HepG2 (cell line): ENCODE measurements around the gene SSNA1. TPM values are rescaled to one million over a fixed set of nuclear protein-coding genes. Genes with fewer than 3 reads are reported as not detected.

Experiments used
- ARNTL ChIP-seq: sonication (generic); formaldehyde crosslinking; IDR thresholded peaks from 2 replicates; pipeline ENCODE4 v1.4.0; 2020; ENCODE audit warnings: mild to moderate bottlenecking, missing genetic modification reagents
- CREB1 ChIP-seq, 2 experiments: fragments of 450-650 bp in 1 of 2; IDR thresholded peaks; 2 replicates each; pipeline ENCODE4 v1.6.1; 2016 to 2017; ENCODE audit warnings: control low read depth in 1 of 2, mild to moderate bottlenecking in 1 of 2, missing compliant biosample characterization in 1 of 2, missing genetic modification characterization in 1 of 2
- EZH2 ChIP-seq: conservative IDR thresholded peaks from 2 replicates; pipeline ENCODE4 v1.6.1; 2012; ENCODE audit warnings: mild to moderate bottlenecking, low read depth, low read length, moderate library complexity
- GABPB1 ChIP-seq: IDR thresholded peaks from 2 replicates; pipeline ENCODE4 v1.6.1; 2016; ENCODE audit warnings: mild to moderate bottlenecking, missing genetic modification reagents, moderate library complexity, missing compliant biosample characterization
- HDAC1 ChIP-seq: sonication (generic); formaldehyde crosslinking; IDR thresholded peaks from 2 replicates; pipeline ENCODE4 v1.5.1; 2020; ENCODE audit warnings: mild to moderate bottlenecking, missing genetic modification reagents
- HIC2 ChIP-seq: sonication (generic); formaldehyde crosslinking; IDR thresholded peaks from 2 replicates; pipeline ENCODE4 v1.9.0; 2022; ENCODE audit warnings: low read depth, missing genetic modification reagents
- JUND ChIP-seq: sonication (generic); formaldehyde crosslinking; IDR thresholded peaks from 2 replicates; pipeline ENCODE4 v1.8.0; 2022; ENCODE audit warnings: mild to moderate bottlenecking, missing genetic modification reagents
- KDM5B ChIP-seq: sonication (generic); formaldehyde crosslinking; IDR thresholded peaks from 2 replicates; pipeline ENCODE4 v1.4.0; 2020; ENCODE audit warnings: missing genetic modification reagents, mild to moderate bottlenecking, borderline replicate concordance
- MYC ChIP-seq: sonication (generic); formaldehyde crosslinking; IDR thresholded peaks from 2 replicates; pipeline ENCODE4 v1.9.0; 2021; ENCODE audit warnings: missing genetic modification reagents, borderline replicate concordance
- SMAD3 ChIP-seq: sonication (generic); formaldehyde crosslinking; IDR thresholded peaks from 2 replicates; pipeline ENCODE4 v1.4.0; 2020; ENCODE audit warnings: missing genetic modification reagents
- TFAP4 ChIP-seq: sonication (generic); IDR thresholded peaks from 2 replicates; pipeline ENCODE4 v1.6.1; 2016; ENCODE audit warnings: low read depth, borderline replicate concordance
- TFDP1 ChIP-seq: IDR thresholded peaks from 2 replicates; pipeline ENCODE4 v1.6.1; 2016; ENCODE audit warnings: missing compliant biosample characterization, missing genetic modification reagents, borderline replicate concordance
- ZNF121 ChIP-seq: sonication (generic); formaldehyde crosslinking; IDR thresholded peaks from 2 replicates; pipeline ENCODE4 v1.5.0; 2020; ENCODE audit warnings: mild to moderate bottlenecking, missing genetic modification reagents
- ZNF34 ChIP-seq: sonication (generic); formaldehyde crosslinking; IDR thresholded peaks from 2 replicates; pipeline ENCODE4 v1.4.0; 2020; ENCODE audit warnings: mild to moderate bottlenecking, missing genetic modification reagents, borderline replicate concordance
- ZNF44 ChIP-seq: sonication (generic); formaldehyde crosslinking; IDR thresholded peaks from 2 replicates; pipeline ENCODE4 v1.5.1; 2020; ENCODE audit warnings: mild to moderate bottlenecking, missing genetic modification reagents
- ZNF503 ChIP-seq: sonication (generic); formaldehyde crosslinking; IDR thresholded peaks from 2 replicates; pipeline ENCODE4 v1.4.0; 2020; ENCODE audit warnings: missing genetic modification reagents
- ZNF550 ChIP-seq: sonication (generic); formaldehyde crosslinking; IDR thresholded peaks from 2 replicates; pipeline ENCODE4 v1.4.0; 2020; ENCODE audit warnings: mild to moderate bottlenecking, missing genetic modification reagents, borderline replicate concordance
- ZNF687 ChIP-seq: sonication (generic); formaldehyde crosslinking; IDR thresholded peaks from 2 replicates; pipeline ENCODE4 v1.5.1; 2020; ENCODE audit warnings: mild to moderate bottlenecking, missing genetic modification reagents, moderate library complexity
- ZNF788 ChIP-seq: sonication (generic); formaldehyde crosslinking; IDR thresholded peaks from 2 replicates; pipeline ENCODE4 v1.5.0; 2020; ENCODE audit warnings: mild to moderate bottlenecking, missing genetic modification reagents, borderline replicate concordance
- ZSCAN31 ChIP-seq: sonication (generic); formaldehyde crosslinking; IDR thresholded peaks from 2 replicates; pipeline ENCODE4 v1.5.0; 2020; ENCODE audit warnings: low read depth, mild to moderate bottlenecking, missing genetic modification reagents
- polyA plus RNA-seq, 8 experiments: library from polyadenylated mRNA; depleted of rRNA in 3 of 8; stranded (reverse) in 7 of 8; unstranded in 1 of 8; fragments of >200 nt; fragmentation: Illumina TruSeq in 4 of 8; extraction: Trizol in 4 of 8; gene quantifications; 2 replicates each; pipeline versions ENCODE4 v1.2.1 to v1.2.3, GENCODE V29; 2011 to 2016; ENCODE audit warnings: low read depth in 4 of 8, missing spikeins in 1 of 8, mixed read lengths in 1 of 8; ENCODE audit not compliant: insufficient read depth in 1 of 8
- total RNA-seq, 5 experiments: library from RNA; depleted of rRNA; stranded (reverse); fragments of >200 nt; fragmentation: Illumina TruSeq; extraction: Trizol; gene quantifications; 2 replicates each; pipeline ENCODE4 v1.2.3, GENCODE V29; 2016; ENCODE audit warnings: low read depth in 1 of 5

The SSNA1 gene
- total and polyA plus RNA-seq, 2 of the 13 experiments (the other 11 are each of a cell fraction or from before 2014, with no cell fraction given) = 35.9 to 49.4 TPM

- TF ChIP-seq ARNTL (peak; percentile 14; the same call in 1 of the 2 replicates), ZNF34 (no peak), TFAP4 (peak; percentile 4; the same call in 1 of the 2 replicates), HDAC1 (CRISPR knock-in tag) (no peak), ZNF788 (no peak), TFDP1 (CRISPR knock-in tag) (no peak), ZSCAN31 (CRISPR knock-in tag) (peak; percentile 56; the same call in 1 of the 2 replicates), KDM5B (CRISPR knock-in tag) (no peak), GABPB1 (CRISPR knock-in tag) (no peak), ZNF121 (CRISPR knock-in tag) (no peak), ZNF550 (CRISPR knock-in tag) (no peak), ZNF44 (CRISPR knock-in tag) (no peak), ZNF503 (CRISPR knock-in tag) (no peak), ZNF687 (no peak), SMAD3 (CRISPR knock-in tag) (no peak), CREB1 (IDR thresholded peaks at IDR 0.05) (no peak), CREB1 (CRISPR knock-in tag; IDR thresholded peaks at IDR 0.05) (no peak), HIC2 (CRISPR knock-in tag) (no peak), JUND (CRISPR knock-in tag) (no peak), MYC (no peak), EZH2 (no peak)
Measured at GRCh38 chr9:137218212-137218753, 29.8 kb downstream of the SSNA1 start (continued).
